Activated naive CD4-positive, alpha-beta T cell treated with anti-CD3 and anti-CD28 coated beads, Interleukin-2, amount 50 U/mL, for 72 hours (primary cell): ENCODE measurements around the gene DYRK1A. TPM values are rescaled to one million over a fixed set of nuclear protein-coding genes. Genes with fewer than 3 reads are reported as not detected.
A peak's percentile ranks its signal among the peaks of the same experiment; 100 is the strongest.

Experiments
- ATAC-seq, 2 donors: fragments of 150-1000 bp; cut with Tn5 transposase; 2 replicates each; pipeline ENCODE4 v1.10.0; 2021; ENCODE audit warnings: mild to moderate bottlenecking in 2 of 2, moderate library complexity in 2 of 2
- DNase-seq, 2 donors: peaks; one replicate each; pipeline ENCODE4 v3.0.0; 2021 to 2022; ENCODE audit warnings: low spot score in 2 of 2
- H3K27ac Mint-ChIP-seq, 2 donors: one replicate each; pipeline ENCODE4 v1.8.0; 2022; ENCODE audit warnings: mild to moderate bottlenecking in 2 of 2, mixed read lengths in 2 of 2
- H3K36me3 Mint-ChIP-seq, 2 donors: one replicate each; pipeline ENCODE4 v1.8.0; 2022; ENCODE audit warnings: mixed read lengths in 2 of 2
- H3K9me3 Mint-ChIP-seq, 2 donors: one replicate each; pipeline ENCODE4 v1.8.0; 2022; ENCODE audit warnings: mixed read lengths in 2 of 2
- total RNA-seq, 2 donors: library from RNA; stranded (reverse); gene quantifications; one replicate each; pipeline ENCODE4 v1.2.3, GENCODE V29; 2022

The DYRK1A gene
- total RNA-seq, 2 donors from 2014 or later, result 65.5 to 87.9 TPM

DNA sequence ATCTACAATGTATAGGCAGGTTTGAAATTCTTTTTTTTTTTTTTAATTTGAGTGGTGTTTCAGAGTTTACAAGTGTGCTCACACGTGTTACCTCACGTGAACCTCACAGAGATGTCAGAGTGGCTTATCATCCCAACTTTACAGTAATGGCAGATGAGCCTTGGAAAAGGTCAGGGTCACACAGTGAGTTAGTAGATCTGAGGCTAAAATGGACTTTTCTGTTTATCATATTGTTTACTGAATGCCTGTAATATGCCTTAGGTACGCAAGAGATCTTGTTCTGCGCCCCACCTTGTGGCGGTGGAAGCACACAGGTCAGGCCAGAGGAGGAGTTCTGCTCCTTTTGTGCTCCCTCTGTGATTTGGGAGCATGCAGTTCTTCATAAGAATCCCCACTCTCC, 80.0 kb downstream of the DYRK1A start:
- Mint-ChIP-seq H3K27ac (no peak overlapping the region), H3K36me3 (peaks cover 0 to 24% of the 10 kb centered on the region in 2 donors), H3K9me3 (no peaks in the 10 kb centered on the region)
- no peak for ATAC-seq
- DNase-seq, result no peak

DNA sequence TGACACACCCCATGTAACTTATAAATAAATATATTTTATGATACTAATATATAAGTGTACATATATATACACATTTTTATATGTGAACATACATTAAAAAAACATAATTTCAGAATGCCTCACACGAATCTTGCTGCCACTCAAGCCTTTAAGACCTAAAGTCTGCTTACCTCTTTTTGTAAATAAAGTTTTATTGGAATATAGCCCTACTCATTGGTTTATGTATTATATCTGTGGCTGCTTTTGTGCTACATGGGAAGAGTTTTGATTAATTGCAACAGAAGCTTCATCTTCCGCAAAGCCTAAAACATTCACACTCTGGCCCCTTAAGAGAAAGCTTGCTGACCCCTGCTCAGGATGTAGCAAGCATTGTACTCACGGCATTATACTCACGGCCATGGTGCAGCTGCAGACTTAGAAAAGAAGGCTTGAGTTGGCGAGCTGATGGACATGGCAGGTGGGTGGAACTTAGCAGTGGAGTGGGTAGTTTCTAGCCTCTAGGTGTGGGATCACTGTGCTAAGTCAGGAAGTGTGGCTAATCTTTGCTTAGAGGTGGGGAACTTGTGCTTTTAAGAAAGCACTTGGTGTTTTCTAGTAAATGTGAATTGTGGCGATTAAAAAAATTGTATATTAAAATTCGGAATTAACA, 80.8 kb downstream of the DYRK1A start:
- no peak for ATAC-seq
- Mint-ChIP-seq H3K27ac (peak overlapping the region in 1 of 2 donors; percentile 46), H3K9me3 (no peaks in the 10 kb centered on the region), H3K36me3 (peaks cover 0 to 24% of the 10 kb centered on the region in 2 donors)
- DNase-seq, result no peak

DNA sequence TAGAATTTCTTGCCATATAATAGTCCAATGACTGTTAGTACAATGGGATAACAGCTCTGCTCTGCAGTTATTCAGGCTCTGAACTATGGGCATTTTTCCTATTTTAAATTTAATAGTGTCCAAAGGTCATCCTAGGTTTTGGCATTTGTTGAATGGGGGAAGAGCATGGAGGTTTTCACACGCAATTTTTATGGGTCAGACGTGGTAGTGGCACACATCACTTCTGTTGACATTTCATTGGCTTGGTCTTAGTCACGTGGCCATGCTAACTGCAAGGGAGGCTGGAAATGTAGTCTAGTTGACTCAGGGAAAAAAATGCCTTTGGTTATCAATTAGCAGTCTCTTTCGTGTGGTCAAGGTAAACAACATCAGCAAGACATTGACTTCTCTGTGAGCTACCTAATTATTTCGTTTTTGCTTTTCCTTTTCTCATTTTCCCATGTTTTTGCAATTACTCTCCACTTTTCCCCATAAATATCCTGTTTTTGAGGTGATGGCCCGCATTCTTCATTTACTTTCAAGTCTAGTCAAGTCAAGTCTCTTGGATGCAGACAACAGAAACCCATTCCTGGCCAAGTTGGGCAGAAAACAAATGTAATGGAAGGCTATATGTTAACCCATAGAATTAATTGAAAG, 82.8 kb downstream of the DYRK1A start:
- H3K9me3 Mint-ChIP-seq, result no peaks in the 10 kb centered on the region
- DNase-seq (no peak), ATAC-seq (no peak)
- peak overlapping the region in 1 of 2 donors; percentile 5 for H3K27ac Mint-ChIP-seq
- peaks cover 0 to 12% of the 10 kb centered on the region in 2 donors for H3K36me3 Mint-ChIP-seq

DNA sequence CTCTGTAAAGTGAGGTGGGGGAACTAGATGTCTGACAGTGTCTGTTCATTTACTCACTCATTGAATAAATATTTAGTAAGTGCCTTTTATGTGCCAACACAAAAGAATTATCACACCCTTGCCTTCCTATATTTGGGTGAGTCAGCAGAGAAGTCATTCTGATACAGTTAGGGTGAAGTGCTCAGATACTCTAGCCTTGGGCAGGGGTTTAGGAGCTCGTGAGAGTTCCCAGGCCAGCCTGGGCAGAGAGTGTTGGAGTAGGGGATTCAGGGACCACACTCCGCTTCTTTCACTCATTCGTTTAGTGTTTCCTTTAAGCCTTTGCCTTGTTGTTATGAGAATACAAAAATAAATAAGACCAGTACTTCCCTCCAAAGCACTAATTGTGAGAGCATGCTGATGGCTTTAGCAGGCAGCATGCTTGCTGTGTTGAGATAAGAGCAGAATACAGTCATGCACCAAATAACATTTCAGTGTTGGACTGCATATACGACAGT, 83.9 kb downstream of the DYRK1A start:
- ATAC-seq, result peak; percentile 55 to 83
- Mint-ChIP-seq H3K9me3 (no peaks in the 10 kb centered on the region), H3K27ac (peak overlapping the region in 1 of 2 donors; percentile 65), H3K36me3 (peaks cover 0 to 12% of the 10 kb centered on the region in 2 donors)
- DNase-seq, result no peak

DNA sequence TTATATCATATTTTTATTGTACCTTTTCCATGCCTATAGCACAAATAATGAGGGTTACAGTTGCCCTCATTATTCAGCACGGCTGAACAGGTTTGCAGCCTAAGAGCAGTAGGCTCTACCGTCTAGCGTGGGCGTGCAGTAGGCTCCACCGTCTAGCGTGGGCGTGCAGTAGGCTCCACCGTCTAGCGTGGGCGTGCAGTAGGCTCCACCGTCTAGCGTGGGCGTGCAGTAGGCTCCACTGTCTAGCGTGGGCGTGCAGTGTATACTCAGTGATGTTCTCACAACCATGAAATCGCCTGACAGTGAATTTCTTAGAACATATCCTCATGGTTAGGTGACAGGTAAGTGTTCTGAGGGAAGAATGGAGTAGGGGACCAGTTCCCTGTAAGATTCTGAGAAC, 84.9 kb downstream of the DYRK1A start:
- no peak for ATAC-seq
- peaks cover 0 to 12% of the 10 kb centered on the region in 2 donors for H3K36me3 Mint-ChIP-seq
- H3K27ac Mint-ChIP-seq, result peak overlapping the region in 1 of 2 donors; percentile 39
- DNase-seq, result no peak
- no peaks in the 10 kb centered on the region for H3K9me3 Mint-ChIP-seq

DNA sequence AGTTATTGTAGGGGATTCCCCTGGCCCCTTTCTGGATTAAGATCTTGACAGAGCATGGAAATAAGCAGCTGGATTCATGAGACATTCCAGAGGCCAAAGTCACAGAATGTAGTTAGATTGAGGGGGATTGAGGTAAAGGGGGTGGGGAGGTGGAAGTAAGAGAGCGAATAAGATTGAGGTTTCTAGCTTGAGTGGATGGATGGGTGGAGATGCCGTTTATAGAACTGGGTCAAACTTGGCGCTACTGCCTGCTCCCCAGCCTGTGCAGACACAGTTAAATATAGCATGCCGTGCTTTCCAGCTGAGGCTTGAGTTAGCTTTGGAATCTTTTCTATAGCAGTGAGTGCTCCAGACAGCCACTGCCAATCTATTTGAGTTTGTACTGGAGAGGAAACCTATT, 85.7 kb downstream of the DYRK1A start:
- DNase-seq (no peak), ATAC-seq (no peak)
- Mint-ChIP-seq H3K27ac (peak overlapping the region in 1 of 2 donors; percentile 39), H3K36me3 (peaks cover 0 to 12% of the 10 kb centered on the region in 2 donors), H3K9me3 (no peaks in the 10 kb centered on the region)

DNA sequence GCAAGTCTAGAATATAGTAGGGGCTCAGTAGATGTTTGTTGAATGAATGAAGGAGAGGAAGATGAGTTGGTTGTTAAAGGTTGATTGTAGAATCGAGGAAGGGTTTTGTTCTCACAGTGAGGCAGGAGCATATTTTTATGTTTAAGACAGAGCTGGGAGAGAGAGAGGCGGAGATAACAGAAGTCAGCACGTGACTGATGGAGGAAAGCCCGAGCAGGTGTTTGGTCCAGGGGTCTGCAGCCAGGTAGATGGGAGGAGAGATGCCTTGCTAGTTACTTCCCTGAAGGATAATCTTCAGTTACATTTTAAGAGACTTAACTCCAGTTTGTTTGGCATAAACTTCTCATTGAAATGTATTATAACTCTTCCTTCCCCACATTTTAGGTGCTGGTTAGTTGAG, 86.8 kb downstream of the DYRK1A start:
- Mint-ChIP-seq H3K36me3 (peaks cover 0 to 12% of the 10 kb centered on the region in 2 donors), H3K27ac (no peak overlapping the region), H3K9me3 (no peaks in the 10 kb centered on the region)
- ATAC-seq, result no peak
- no peak for DNase-seq

DNA sequence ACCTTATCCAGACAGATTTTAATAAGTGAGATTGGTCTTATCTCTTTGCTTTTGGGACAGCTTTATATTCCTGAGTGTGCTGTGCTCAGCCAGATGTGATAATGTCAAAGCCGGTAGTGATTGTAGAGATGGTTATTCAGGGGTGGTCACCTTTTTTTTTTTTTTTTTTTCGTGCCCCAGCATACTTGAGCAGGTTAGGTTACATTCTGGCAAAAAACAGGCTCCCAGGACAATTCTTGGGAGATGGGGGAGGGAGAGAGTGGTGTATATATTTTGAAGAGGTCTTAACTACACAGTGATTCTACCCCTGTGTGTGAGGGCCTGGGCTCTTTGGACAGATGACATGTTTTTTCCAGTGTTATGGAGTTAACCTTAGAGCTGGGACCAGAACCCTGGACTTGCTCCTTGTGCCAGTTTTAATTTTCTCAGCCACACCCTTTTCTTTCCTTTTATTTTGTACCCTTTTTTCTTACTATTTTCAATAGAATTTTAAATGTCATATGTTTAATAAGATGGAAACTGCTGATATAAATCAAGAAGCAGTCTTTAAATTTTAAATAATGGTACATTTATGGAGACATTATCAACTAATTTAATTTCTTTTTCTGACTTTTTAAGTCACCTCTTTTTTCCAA, 88.4 kb downstream of the DYRK1A start:
- Mint-ChIP-seq H3K9me3 (no peaks in the 10 kb centered on the region), H3K36me3 (peaks cover 0 to 12% of the 10 kb centered on the region in 2 donors), H3K27ac (peak overlapping the region; percentile 78 to 81)
- no peak for DNase-seq
- no peak for ATAC-seq

DNA sequence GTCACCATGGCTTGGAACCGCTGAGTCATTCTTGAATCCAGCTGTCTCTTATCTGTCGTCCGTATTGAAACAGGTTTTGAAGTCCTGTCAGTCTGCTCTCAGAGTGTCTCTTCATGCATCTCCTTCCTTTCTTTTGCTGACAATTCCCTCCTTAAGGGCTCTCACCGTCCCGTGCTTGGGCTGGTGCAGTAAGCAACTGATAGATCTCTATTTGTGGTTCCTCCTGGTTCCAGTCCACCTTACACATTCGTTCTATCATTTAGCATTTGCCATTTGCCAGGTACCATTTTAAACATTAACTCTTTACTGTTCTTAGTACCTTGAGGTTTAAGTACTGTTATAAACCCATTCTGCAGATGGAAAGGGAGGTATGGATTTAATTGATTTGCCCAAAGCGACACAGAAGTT, 88.9 kb downstream of the DYRK1A start:
- DNase-seq (no peak), ATAC-seq (peak; percentile 34 to 43)
- peak overlapping the region; percentile 78 to 88 for H3K27ac Mint-ChIP-seq
- peaks cover 0 to 8% of the 10 kb centered on the region in 2 donors for H3K36me3 Mint-ChIP-seq
- H3K9me3 Mint-ChIP-seq, result no peaks in the 10 kb centered on the region

DNA sequence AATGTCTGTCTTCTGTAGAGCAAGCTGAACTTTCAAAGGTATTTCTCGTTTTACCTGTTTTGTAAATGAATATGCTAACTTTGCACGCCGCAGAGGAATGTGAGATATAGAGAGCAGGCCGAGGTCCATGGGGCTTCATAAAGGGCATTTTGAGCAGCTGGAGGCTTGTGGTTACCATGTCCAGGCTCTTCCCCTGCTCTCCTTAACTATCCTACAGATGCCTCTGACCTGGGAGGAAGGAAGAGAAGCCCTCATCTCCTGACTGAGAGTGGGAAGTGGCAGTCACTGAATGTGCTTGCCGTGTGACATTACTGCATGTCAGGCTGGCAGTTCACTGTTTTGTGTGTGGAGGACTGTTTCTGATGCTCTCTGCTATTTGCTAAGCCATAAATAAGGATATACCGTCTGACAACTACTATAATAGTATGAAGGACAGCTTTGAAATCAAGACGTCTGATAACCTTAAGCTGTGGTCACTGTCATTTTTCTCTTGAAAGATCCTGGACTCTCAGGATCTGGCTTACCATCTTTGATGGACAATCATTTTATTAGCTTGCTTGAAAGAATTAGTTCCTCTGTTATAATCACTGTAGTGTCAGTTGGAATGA, 92.2 kb downstream of the DYRK1A start:
- H3K36me3 Mint-ChIP-seq, result no peaks in the 10 kb centered on the region
- no peaks in the 10 kb centered on the region for H3K9me3 Mint-ChIP-seq
- no peak for DNase-seq
- ATAC-seq, result no peak
- H3K27ac Mint-ChIP-seq, result peak overlapping the region; percentile 27 to 61

DNA sequence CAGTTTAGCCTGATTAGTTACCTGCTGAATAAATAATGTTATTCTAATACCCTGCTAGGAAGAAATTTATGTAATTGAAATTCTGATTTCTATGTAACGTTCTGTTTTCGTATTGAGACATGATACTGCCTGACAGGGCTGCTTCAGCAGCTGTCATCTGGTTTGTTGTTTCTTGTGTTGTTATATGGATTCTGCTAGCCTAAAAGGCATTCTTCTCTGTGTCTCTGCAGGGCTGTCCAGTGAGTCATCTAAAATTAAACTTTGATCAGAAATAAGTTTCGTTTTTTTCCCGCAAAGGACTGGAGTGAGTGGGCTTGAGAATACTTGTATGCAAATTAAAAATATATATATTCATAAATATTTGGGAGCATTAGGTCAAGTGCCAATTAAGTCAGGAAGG, 93.0 kb downstream of the DYRK1A start:
- Mint-ChIP-seq H3K9me3 (no peaks in the 10 kb centered on the region), H3K36me3 (no peaks in the 10 kb centered on the region), H3K27ac (no peak overlapping the region)
- ATAC-seq (no peak), DNase-seq (no peak)

DNA sequence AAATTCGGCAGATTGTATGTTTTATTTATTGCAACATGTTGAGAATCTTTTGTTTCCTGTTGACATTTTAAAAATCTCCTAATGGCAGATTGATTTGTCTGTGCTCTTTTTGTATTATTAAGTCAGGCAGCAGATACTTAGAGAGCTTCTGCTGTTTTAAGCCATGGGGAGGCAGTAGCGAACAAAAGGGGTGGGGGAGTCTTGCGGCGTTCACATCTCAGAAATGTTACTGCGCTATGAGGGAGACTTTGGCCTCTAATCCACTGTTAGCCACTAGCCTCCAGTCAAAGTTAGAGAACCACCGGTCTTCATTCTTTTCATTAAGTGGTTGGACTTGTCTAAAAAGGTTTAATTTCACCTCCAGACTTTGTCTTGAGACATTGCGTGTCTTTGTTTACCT, 93.6 kb downstream of the DYRK1A start:
- ATAC-seq (no peak), DNase-seq (no peak)
- no peak overlapping the region for H3K27ac Mint-ChIP-seq
- H3K36me3 Mint-ChIP-seq, result no peaks in the 10 kb centered on the region
- no peaks in the 10 kb centered on the region for H3K9me3 Mint-ChIP-seq

DNA sequence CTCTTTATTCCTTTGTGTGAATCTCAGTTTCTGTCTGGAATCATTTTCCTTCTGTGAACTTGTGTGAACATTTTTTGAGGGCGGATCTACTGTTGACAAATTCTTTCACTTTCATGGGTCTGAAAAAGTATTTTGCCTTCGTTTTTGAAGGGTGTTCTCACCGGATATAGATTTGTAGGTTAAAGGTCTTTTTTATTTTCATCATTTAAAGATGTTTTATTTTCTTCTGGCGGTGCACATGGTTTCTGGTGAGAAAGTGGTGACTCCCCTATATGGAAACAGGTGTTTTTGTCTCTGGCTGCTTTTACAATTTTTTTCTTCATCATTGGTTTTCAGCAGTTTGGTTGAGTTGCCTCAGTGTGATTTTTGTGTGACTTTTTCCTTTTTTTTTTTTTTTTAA, 94.9 kb downstream of the DYRK1A start:
- no peaks in the 10 kb centered on the region for H3K36me3 Mint-ChIP-seq
- peak overlapping the region; percentile 4 to 16 for H3K27ac Mint-ChIP-seq
- DNase-seq (no peak), ATAC-seq (peak; percentile 28 to 55)
- H3K9me3 Mint-ChIP-seq, result no peaks in the 10 kb centered on the region

DNA sequence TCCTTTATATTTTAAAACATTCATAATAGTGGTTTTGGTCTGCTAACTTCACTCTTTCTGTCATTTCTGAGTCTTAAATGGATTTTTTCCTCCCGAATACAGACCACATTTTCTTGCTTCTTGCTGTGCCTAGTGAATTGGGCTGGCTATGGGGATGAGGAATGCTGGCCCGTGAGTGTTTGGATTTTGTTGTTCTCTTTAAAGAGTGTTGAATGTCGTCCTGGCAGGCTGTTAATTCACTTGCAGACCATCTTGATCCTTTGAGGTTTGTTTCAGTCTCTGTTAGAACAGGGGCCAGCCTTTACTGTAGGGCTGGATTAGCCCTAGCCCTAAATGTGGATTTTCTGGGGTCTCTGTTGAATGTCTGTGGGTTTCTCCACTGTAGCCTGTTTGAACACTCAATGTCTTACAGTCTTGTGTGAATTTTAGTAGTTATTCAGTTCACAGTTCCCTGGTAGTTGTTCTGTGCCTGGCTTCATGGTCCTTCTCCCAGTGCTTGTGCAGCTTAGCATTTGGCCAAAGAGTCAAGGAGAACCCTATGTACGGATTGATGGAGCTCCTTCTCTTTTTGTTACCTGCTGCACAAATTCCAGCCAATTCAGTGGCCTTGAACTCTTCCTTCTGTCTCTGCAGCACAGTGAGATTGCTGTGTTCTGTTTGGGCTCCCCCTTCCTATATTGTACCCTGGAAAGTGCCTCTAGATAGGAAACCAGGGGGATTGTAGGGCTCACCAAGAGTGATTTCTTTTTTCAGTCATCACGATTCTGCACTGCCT, 95.7 kb downstream of the DYRK1A start:
- H3K27ac Mint-ChIP-seq, result peak overlapping the region; percentile 4 to 93
- ATAC-seq (no peak), DNase-seq (no peak)
- no peaks in the 10 kb centered on the region for H3K9me3 Mint-ChIP-seq
- peaks cover 0 to 2% of the 10 kb centered on the region in 2 donors for H3K36me3 Mint-ChIP-seq

DNA sequence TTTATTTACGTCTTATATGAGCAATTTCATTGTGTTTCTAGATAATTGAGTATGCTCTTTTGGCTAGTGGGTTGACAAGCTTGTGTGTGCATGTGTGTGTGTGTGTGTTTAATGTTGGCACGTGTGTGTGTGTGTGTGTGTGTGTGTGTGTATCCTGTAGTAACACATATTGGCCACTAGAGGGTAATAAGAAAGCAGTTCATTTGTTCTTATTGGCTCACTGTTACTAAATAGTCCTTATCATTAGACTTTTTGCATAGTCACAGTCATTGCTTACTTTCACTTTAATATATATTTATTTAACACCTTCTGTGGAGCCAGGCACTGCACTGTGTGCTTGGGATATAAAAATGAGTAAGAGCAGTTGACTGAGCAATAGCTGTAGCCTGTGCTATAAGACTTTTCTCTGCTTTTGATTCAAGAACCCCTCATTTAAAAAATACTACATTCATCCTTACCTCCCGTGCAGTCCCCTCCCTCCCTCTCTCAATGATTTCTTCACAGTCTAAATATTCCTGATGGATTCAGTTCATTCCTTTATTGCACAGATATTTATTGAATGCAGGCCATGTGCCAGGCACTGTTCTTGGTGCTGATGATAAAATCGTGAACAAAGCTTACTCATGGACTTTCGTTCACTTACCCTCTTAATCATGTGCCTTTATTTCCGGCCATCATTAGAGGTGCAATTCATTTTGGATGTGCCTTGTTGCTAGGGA, 96.7 kb downstream of the DYRK1A start:
- ATAC-seq (peak; percentile 55 to 68), DNase-seq (no peak)
- H3K27ac Mint-ChIP-seq, result peak overlapping the region; percentile 4 to 93
- H3K36me3 Mint-ChIP-seq, result peaks cover 0 to 12% of the 10 kb centered on the region in 2 donors
- H3K9me3 Mint-ChIP-seq, result peaks cover 0 to under 1% of the 10 kb centered on the region in 2 donors

DNA sequence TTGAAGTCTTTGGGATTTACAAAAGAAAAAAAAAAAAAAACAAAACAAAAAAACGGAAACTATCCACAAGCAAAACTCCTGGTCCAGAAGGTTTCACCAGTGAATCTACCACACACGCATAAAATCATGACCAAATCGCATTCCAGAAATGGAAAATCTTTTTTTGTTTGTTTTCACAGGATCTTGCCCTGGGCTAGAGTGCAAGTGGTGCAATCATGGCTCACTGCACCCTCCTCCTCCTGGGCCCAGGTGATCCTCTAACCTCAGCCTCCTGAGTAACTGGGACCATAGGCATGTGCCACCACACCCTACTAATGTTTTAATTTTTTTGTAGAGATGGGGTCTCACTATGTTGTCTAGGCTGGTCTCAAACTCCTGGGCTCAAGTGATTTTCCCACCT, 100.5 kb downstream of the DYRK1A start:
- Mint-ChIP-seq H3K27ac (no peak overlapping the region), H3K9me3 (peaks cover 0 to 15% of the 10 kb centered on the region in 2 donors), H3K36me3 (peaks cover 0 to 35% of the 10 kb centered on the region in 2 donors)
- ATAC-seq (no peak), DNase-seq (no peak)
